H1 (cell line): ENCODE measurements around the gene B3GALT6. TPM values are rescaled to one million over a fixed set of nuclear protein-coding genes. Genes with fewer than 3 reads are reported as not detected.

Source experiments
- BCL11A ChIP-seq, 2 experiments: IDR thresholded peaks; one replicate each; pipeline ENCODE4 v1.6.1; 2011; ENCODE audit warnings: low read depth in 2 of 2, low read length in 2 of 2, mild to moderate bottlenecking in 2 of 2
- EP300 ChIP-seq, 2 experiments: IDR thresholded peaks; 1 replicate in 1 of 2; 2 replicates in 1 of 2; pipeline ENCODE4 v1.6.1; 2011 to 2012; ENCODE audit warnings: low read depth in 2 of 2, low read length in 2 of 2, mild to moderate bottlenecking in 2 of 2, borderline replicate concordance in 1 of 2, inconsistent platforms in 1 of 2, moderate library complexity in 1 of 2
- GTF2F1 ChIP-seq: IDR thresholded peaks from 2 replicates; pipeline ENCODE4 v1.6.1; 2012; ENCODE audit warnings: low read depth, low read length, improper control_type of control experiment, borderline replicate concordance
- KDM4A ChIP-seq: IDR thresholded peaks from one replicate; pipeline ENCODE4 v1.7.1; 2012; ENCODE audit warnings: low read depth, mild to moderate bottlenecking, moderate library complexity, low read length, inconsistent platforms; ENCODE audit not compliant: severe bottlenecking
- PHF8 ChIP-seq: fragments of 200-600 bp; sonication (generic); conservative IDR thresholded peaks from 2 replicates; pipeline ENCODE4 v1.7.1; 2012; ENCODE audit warnings: low read depth, mild to moderate bottlenecking, inconsistent platforms, low read length, moderate library complexity
- POLR2A ChIP-seq, 2 experiments: IDR thresholded peaks; 1 replicate in 1 of 2; 2 replicates in 1 of 2; pipeline ENCODE4 v1.6.1; 2011; ENCODE audit warnings: low read depth in 2 of 2, low read length in 2 of 2, mild to moderate bottlenecking in 2 of 2; ENCODE audit errors: control extremely low read depth in 1 of 2
- TBP ChIP-seq: IDR thresholded peaks from 2 replicates; pipeline ENCODE4 v1.6.1; 2011; ENCODE audit warnings: low read depth, low read length, improper control_type of control experiment
- USF2 ChIP-seq: IDR thresholded peaks from 2 replicates; pipeline ENCODE4 v1.6.1; 2011; ENCODE audit warnings: low read length, improper control_type of control experiment
- polyA plus RNA-seq, 7 experiments: library from polyadenylated mRNA; depleted of rRNA in 3 of 7; stranded (reverse) in 5 of 7; unstranded in 2 of 7; fragments of >200 nt in 5 of 7; fragments of 200-250 nt in 2 of 7; gene quantifications; 1 replicate in 5 of 7; 2 replicates in 1 of 7; 4 replicates in 1 of 7; pipeline versions ENCODE4 v1.2.1 to v1.2.3, GENCODE V29; 2011 to 2013; ENCODE audit warnings: missing spikeins in 2 of 7, mixed read lengths in 2 of 7
- total RNA-seq: library from RNA; stranded (reverse); fragmentation: NEBNext Ultra II Directional; extraction: Animal tissue kit (Norgen Biotek cat#: 25700); gene quantifications from 2 replicates; pipeline ENCODE4 v1.2.1, GENCODE V29; 2021

B3GALT6 gene
- total and polyA plus RNA-seq, 2 of the 8 experiments (the other 6 are each of a cell fraction or from before 2014, with no cell fraction given) = 18.4 to 20.4 TPM

DNA sequence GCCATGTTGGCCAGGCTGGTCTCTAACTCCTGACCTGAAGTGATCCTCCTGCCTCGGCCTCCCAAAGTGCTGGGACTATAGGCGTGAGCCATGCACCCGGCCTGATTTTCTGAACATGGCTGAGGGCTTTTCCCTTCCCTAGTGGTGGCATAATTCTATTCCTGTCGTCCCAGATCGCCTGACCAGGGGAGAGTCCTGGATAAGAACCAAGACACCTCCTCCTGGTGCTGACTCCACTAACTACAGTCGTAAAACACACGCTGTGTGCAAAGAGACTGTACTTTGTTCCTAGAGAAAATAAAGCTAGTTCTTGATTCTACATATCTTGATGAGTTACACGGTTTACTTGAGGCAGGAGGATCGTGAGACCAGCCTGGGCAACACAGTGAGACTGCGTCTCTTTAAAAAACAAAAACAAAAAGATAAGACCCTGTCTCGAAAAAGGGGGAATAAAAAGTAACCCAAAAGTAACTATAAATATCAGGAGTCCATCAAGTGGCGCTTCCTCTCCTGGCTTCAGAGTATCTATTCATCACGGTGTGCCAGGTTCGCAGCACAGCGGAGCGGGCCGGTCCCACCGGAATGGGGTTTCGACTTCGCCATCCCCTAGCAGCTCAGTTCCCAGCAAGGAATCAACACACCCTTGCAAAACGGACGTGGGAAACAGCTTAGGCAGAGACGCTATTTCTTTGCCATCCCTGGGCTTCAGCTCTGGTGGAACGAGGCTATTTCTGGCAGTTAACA, 1.2 kb upstream of the B3GALT6 start (continued):
- TF ChIP-seq POLR2A (IDR thresholded peaks at IDR 0.05; ENCODE audit: control extremely low read depth in 1 of 2, low read depth in 2 of 2, low read length in 2 of 2) = no peak
- TF ChIP-seq PHF8 = no peak
- no peak for TF ChIP-seq USF2
- no peak for TF ChIP-seq KDM4A
- no peak for TF ChIP-seq TBP
- no peak for TF ChIP-seq BCL11A (IDR thresholded peaks at IDR 0.05; ENCODE audit: low read depth in 2 of 2, low read length in 2 of 2)
- no peak for TF ChIP-seq GTF2F1
- TF ChIP-seq EP300 (IDR thresholded peaks at IDR 0.05; ENCODE audit: borderline replicate concordance in 1 of 2, low read depth in 2 of 2, low read length in 2 of 2) = no peak
- TF ChIP-seq, all 59 proteins: peak for 2
